ENCODE results near the gene PAX8. TPM values are rescaled to one million over a fixed set of nuclear protein-coding genes. Genes with fewer than 3 reads are reported as not detected.

The PAX8 gene
- total RNA-seq, 2 experiments from 2014 or later: 1.6 to 2.6 TPM

DNA sequence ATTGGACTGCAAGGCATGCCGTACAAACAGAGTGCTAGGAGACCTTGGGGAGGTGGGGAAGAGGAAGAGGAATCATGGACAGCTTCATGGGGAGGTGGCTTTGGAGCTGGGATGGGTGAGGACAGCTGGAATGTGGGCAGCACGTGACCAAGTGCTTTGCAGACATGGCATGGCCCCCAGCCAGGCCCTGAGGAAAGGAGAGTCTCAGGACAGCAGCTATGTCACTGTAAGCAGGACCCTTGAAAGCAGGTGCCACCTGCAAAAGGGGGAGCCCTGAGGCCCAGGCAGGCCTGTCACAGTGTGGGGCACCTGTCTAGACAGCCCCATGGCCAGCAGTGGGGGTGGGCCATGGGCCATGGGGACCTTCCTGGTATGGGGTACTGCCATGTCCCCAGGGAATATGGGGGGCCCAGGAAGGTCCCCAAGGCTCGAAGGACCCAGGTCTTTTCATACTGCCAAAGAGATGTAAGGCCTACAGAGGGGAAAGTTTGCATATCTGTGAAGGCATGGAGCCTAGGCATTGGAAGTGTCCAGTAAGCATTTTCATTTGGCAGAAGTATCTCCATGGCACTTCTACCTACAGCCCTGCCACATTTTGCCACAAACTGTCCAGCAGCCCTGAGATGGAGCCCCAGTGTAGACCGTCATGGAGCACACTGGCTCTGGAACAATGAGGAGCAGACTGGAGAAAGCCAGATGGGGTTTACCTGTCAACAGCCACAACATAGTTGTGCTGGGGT, 9.9 kb downstream of the PAX8 start:
- H3K9me2 ChIP-seq (ENCODE audit: insufficient read depth, low read length): no peaks in the 10 kb centered on the region
- ChIA-PET CTCF (ENCODE audit: unreplicated experiment) (no interaction called here), POLR2A (no interaction called here)
- no peak overlapping the region for H2AFZ ChIP-seq (ENCODE audit: low read length)
- no peak for DNase-seq (ENCODE audit: low spot score)
- no peaks in the 10 kb centered on the region for H4K20me1 ChIP-seq (ENCODE audit: insufficient read depth, low read length)
- no peaks in the 10 kb centered on the region for H3K36me3 ChIP-seq (ENCODE audit: insufficient read depth, low read length)
- intact Hi-C loops (cut with micrococcal nuclease; ENCODE audit: unreplicated experiment): no loop called here
- no peaks in the 10 kb centered on the region for H3K4me1 ChIP-seq (ENCODE audit: insufficient read depth, low read length, poor library complexity, severe bottlenecking)
- H3K4me2 ChIP-seq (ENCODE audit: low read length): no peak overlapping the region
- no peaks in the 10 kb centered on the region for H3K79me2 ChIP-seq (ENCODE audit: insufficient read depth, low read depth, low read length)
- TF ChIP-seq, protein P1, sequence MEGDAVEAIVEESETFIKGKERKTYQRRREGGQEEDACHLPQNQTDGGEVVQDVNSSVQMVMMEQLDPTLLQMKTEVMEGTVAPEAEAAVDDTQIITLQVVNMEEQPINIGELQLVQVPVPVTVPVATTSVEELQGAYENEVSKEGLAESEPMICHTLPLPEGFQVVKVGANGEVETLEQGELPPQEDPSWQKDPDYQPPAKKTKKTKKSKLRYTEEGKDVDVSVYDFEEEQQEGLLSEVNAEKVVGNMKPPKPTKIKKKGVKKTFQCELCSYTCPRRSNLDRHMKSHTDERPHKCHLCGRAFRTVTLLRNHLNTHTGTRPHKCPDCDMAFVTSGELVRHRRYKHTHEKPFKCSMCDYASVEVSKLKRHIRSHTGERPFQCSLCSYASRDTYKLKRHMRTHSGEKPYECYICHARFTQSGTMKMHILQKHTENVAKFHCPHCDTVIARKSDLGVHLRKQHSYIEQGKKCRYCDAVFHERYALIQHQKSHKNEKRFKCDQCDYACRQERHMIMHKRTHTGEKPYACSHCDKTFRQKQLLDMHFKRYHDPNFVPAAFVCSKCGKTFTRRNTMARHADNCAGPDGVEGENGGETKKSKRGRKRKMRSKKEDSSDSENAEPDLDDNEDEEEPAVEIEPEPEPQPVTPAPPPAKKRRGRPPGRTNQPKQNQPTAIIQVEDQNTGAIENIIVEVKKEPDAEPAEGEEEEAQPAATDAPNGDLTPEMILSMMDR (conservative IDR thresholded peaks at IDR 0.05; ENCODE audit: low read length): no peak
- TF ChIP-seq EZH2phosphoT487 (IDR thresholded peaks at IDR 0.05; ENCODE audit: borderline replicate concordance, low read depth, low read length): no peak
- BruUV-seq (replicated peaks): no TSS peak
- H3K27ac ChIP-seq (ENCODE audit: low read depth, low read length, poor library complexity, severe bottlenecking): no peak overlapping the region
- no peak overlapping the region for H3K4me3 ChIP-seq (ENCODE audit: low read depth, low read length, poor library complexity, severe bottlenecking)
- H3K9me3 ChIP-seq (ENCODE audit: low read length): no peaks in the 10 kb centered on the region

DNA sequence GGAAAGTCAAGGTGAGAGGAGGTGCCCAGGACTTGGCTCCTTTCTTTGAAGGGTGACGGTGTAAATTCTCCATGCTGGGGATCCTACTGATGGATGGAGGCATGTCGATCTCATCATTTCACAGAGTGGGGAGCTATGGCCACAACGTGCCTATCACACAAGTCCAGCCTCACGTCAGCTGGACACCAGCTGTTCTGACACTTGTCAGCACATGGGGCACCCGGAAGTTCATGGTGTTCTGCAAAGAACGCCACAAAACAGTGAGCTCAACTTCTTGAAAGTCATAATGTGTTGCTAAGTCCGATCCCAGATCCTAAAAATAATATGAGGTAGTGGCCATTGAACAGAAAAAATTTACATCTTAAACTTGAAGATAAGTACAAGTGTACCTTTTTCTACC, 12.3 kb downstream of the PAX8 start:
- Histone ChIP-seq H3K79me2 (ENCODE audit: insufficient read depth, low read depth, low read length) (no peaks in the 10 kb centered on the region), H3K4me2 (ENCODE audit: low read length) (no peak overlapping the region), H3K36me3 (ENCODE audit: insufficient read depth, low read length) (no peaks in the 10 kb centered on the region), H3K27ac (ENCODE audit: low read depth, low read length, poor library complexity, severe bottlenecking) (no peak overlapping the region), H4K20me1 (ENCODE audit: insufficient read depth, low read length) (no peaks in the 10 kb centered on the region), H3K9me3 (ENCODE audit: low read length) (no peaks in the 10 kb centered on the region), H3K4me1 (ENCODE audit: insufficient read depth, low read length, poor library complexity, severe bottlenecking) (no peaks in the 10 kb centered on the region), H3K4me3 (ENCODE audit: low read depth, low read length, poor library complexity, severe bottlenecking) (no peak overlapping the region), H3K9me2 (ENCODE audit: insufficient read depth, low read length) (no peaks in the 10 kb centered on the region), H2AFZ (ENCODE audit: low read length) (no peak overlapping the region)
- no TSS peak for BruUV-seq (replicated peaks)
- TF ChIP-seq, protein P1 (conservative IDR thresholded peaks at IDR 0.05; ENCODE audit: low read length): no peak
- TF ChIP-seq EZH2phosphoT487 (IDR thresholded peaks at IDR 0.05; ENCODE audit: borderline replicate concordance, low read depth, low read length): no peak
- CTCF ChIA-PET (ENCODE audit: unreplicated experiment): no interaction called here
- intact Hi-C loops (cut with micrococcal nuclease; ENCODE audit: unreplicated experiment): no loop called here
- POLR2A ChIA-PET: interaction anchor here (1.6 kb wide), 1 partner anchor 29 kb away, joined by 7 read pairs; no protein-coding TSS in a partner anchor
- DNase-seq (ENCODE audit: low spot score): no peak

GRCh38 chr2:113264713-113265403, 13.9 kb downstream of the PAX8 start:
- H3K36me3 ChIP-seq (ENCODE audit: insufficient read depth, low read length): no peaks in the 10 kb centered on the region
- DNase-seq (ENCODE audit: low spot score): no peak
- TF ChIP-seq EZH2phosphoT487 (IDR thresholded peaks at IDR 0.05; ENCODE audit: borderline replicate concordance, low read depth, low read length): no peak
- TF ChIP-seq, protein P1 (conservative IDR thresholded peaks at IDR 0.05; ENCODE audit: low read length): no peak
- no peak overlapping the region for H2AFZ ChIP-seq (ENCODE audit: low read length)
- no peaks in the 10 kb centered on the region for H3K9me2 ChIP-seq (ENCODE audit: insufficient read depth, low read length)
- POLR2A ChIA-PET: no interaction called here
- no peak overlapping the region for H3K27ac ChIP-seq (ENCODE audit: low read depth, low read length, poor library complexity, severe bottlenecking)
- no peaks in the 10 kb centered on the region for H3K9me3 ChIP-seq (ENCODE audit: low read length)
- no peak overlapping the region for H3K4me3 ChIP-seq (ENCODE audit: low read depth, low read length, poor library complexity, severe bottlenecking)
- intact Hi-C loops (cut with micrococcal nuclease; ENCODE audit: unreplicated experiment): no loop called here
- no peaks in the 10 kb centered on the region for H4K20me1 ChIP-seq (ENCODE audit: insufficient read depth, low read length)
- H3K4me1 ChIP-seq (ENCODE audit: insufficient read depth, low read length, poor library complexity, severe bottlenecking): no peaks in the 10 kb centered on the region
- no peak overlapping the region for H3K4me2 ChIP-seq (ENCODE audit: low read length)
- no TSS peak for BruUV-seq (replicated peaks)
- no peaks in the 10 kb centered on the region for H3K79me2 ChIP-seq (ENCODE audit: insufficient read depth, low read depth, low read length)
- CTCF ChIA-PET (ENCODE audit: unreplicated experiment): no interaction called here
